Measurements from ENCODE around the gene CHDH.
A peak's percentile ranks its signal among the peaks of the same experiment; 100 is the strongest.

CHDH gene

GRCh38 chr3:53850895-53851294, 4.7 kb upstream of the CHDH start:
- no peak for DNase-seq

- DNase-seq: no peak
These were observed 3.7 kb upstream of the CHDH start for GRCh38 chr3:53849916-53850315.

GRCh38 chr3:53846851-53847155, 584 bp upstream of the CHDH start:
- DNase-seq: no peak

GRCh38 chr3:53845881-53846133, 412 bp downstream of the CHDH start:
- DNase-seq: no peak

GRCh38 chr3:53845103-53845880, 927 bp downstream of the CHDH start:
- peak; percentile 28 for DNase-seq

- DNase-seq: no peak
These were observed 1.7 kb downstream of the CHDH start for GRCh38 chr3:53844262-53845102.

- DNase-seq: no peak
These were observed 2.7 kb downstream of the CHDH start for GRCh38 chr3:53843195-53844177.

- no peak for DNase-seq
These were observed 3.6 kb downstream of the CHDH start for GRCh38 chr3:53842436-53843194.

GRCh38 chr3:53841296-53841695, 4.9 kb downstream of the CHDH start:
- DNase-seq: no peak

GRCh38 chr3:53837331-53837730, 8.9 kb downstream of the CHDH start:
- no peak for DNase-seq

GRCh38 chr3:53836084-53836872, 9.9 kb downstream of the CHDH start:
- DNase-seq: no peak

- no peak for DNase-seq
These were observed 11.0 kb downstream of the CHDH start for GRCh38 chr3:53835257-53835656.

- DNase-seq: no peak
These were observed 11.7 kb downstream of the CHDH start for GRCh38 chr3:53834429-53835095.

GRCh38 chr3:53833700-53834099, 12.5 kb downstream of the CHDH start:
- no peak for DNase-seq

GRCh38 chr3:53833053-53833645, 13.1 kb downstream of the CHDH start:
- DNase-seq: no peak

- no peak for DNase-seq
These were observed 15.3 kb downstream of the CHDH start for GRCh38 chr3:53830944-53831343.

- no peak for DNase-seq
These were observed 16.6 kb downstream of the CHDH start for GRCh38 chr3:53829605-53830004.

GRCh38 chr3:53828581-53828980, 17.6 kb downstream of the CHDH start:
- no peak for DNase-seq

GRCh38 chr3:53826048-53826447, 20.2 kb downstream of the CHDH start:
- DNase-seq: no peak

- DNase-seq: no peak
These were observed 21.4 kb downstream of the CHDH start for GRCh38 chr3:53824795-53825194.

All from stimulated activated CD8-positive, alpha-beta memory T cell treated with anti-CD3 and anti-CD28 coated beads, Interleukin-4, amount 100 ng/mL, for 48 hours (primary cell).